OCI-M1 (cell line): Measurements from ENCODE around the gene GJD3.
A peak's percentile ranks its signal among the peaks of the same experiment; 100 is the strongest.
"Not testable (repeated sequence)": the region's sequence is repeated elsewhere in the genome, so short reads cannot be mapped to it uniquely, and the experiment has no call there.

Experiments
- DNase-seq: peaks from one replicate; lab custom pipeline; 2025; lab: John Stamatoyannopoulos, UW

Gene GJD3

GRCh38 chr17:40364121-40364861 is at the start of gene GJD3:
Gene GJD3 (minus strand): TSS chr17:40364737. CDS start chr17:40363815, 922 bp downstream.
- no peak for DNase-seq

GRCh38 chr17:40414312-40414711 is 49.8 kb upstream of the GJD3 start:
- DNase-seq = not testable (repeated sequence)

GRCh38 chr17:40412880-40413279 is 48.3 kb upstream of the GJD3 start:
- DNase-seq = no peak

GRCh38 chr17:40411821-40412220 is 47.3 kb upstream of the GJD3 start:
- no peak for DNase-seq

- DNase-seq = no peak
Measured at GRCh38 chr17:40410082-40410481, 45.5 kb upstream of the GJD3 start.

- not testable (repeated sequence) for DNase-seq
Measured at GRCh38 chr17:40409540-40409939, 45.0 kb upstream of the GJD3 start.

- DNase-seq = no peak
Measured at GRCh38 chr17:40407460-40407859, 42.9 kb upstream of the GJD3 start.

GRCh38 chr17:40404003-40404402 is 39.5 kb upstream of the GJD3 start:
- DNase-seq = no peak

GRCh38 chr17:40402668-40403067 is 38.1 kb upstream of the GJD3 start:
- no peak for DNase-seq

GRCh38 chr17:40399185-40399584 is 34.6 kb upstream of the GJD3 start:
- peak; percentile 80 for DNase-seq

GRCh38 chr17:40386555-40386954 is 22.0 kb upstream of the GJD3 start:
- DNase-seq = not testable (repeated sequence)

GRCh38 chr17:40382251-40382650 is 17.7 kb upstream of the GJD3 start:
- no peak for DNase-seq

- no peak for DNase-seq
Measured at GRCh38 chr17:40378966-40379365, 14.4 kb upstream of the GJD3 start.

GRCh38 chr17:40377832-40378231 is 13.3 kb upstream of the GJD3 start:
- DNase-seq = no peak

- DNase-seq = peak; percentile 26
Measured at GRCh38 chr17:40376541-40376940, 12.0 kb upstream of the GJD3 start.

GRCh38 chr17:40375786-40376185 is 11.2 kb upstream of the GJD3 start:
- not testable (repeated sequence) for DNase-seq

- DNase-seq = no peak
Measured at GRCh38 chr17:40374821-40375498, 10.4 kb upstream of the GJD3 start.

GRCh38 chr17:40373999-40374398 is 9.5 kb upstream of the GJD3 start:
- DNase-seq = no peak

- no peak for DNase-seq
Measured at GRCh38 chr17:40373324-40373723, 8.8 kb upstream of the GJD3 start.

GRCh38 chr17:40372644-40373043 is 8.1 kb upstream of the GJD3 start:
- peak; percentile 66 for DNase-seq

GRCh38 chr17:40372031-40372430 is 7.5 kb upstream of the GJD3 start:
- no peak for DNase-seq

GRCh38 chr17:40371261-40371929 is 6.9 kb upstream of the GJD3 start:
- no peak for DNase-seq

- no peak for DNase-seq
Measured at GRCh38 chr17:40369923-40370322, 5.4 kb upstream of the GJD3 start.
